Activated effector memory CD4-positive, alpha-beta T cell treated with anti-CD3 and anti-CD28 coated beads, Interleukin-2, amount 50 U/mL, for 16 hours (primary cell): ENCODE data around the gene SHANK1.

Source experiments
- DNase-seq: peaks from one replicate; pipeline ENCODE4 v3.0.0-alpha.2; 2020

SHANK1 gene

DNA sequence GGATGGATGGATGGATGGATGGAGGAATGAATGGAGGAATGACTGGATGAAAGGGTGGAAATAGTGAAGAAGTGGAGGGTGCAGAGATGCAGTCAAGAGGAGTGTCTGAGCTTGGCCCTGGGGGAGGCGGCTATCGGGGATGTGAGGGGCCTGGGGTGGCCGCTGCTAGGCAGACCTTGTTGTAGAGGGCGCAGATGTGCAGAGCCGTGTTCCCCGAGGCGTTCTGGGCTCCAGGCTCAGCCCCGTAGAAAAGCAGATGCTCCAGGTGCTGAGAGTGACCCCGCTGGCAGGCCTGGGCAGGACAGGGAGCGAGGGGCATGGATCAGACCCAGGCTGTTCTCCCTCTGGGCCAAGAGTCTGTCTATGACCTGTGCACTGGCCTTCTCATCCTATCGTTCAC, 8.4 kb downstream of the SHANK1 start:
- no peak for DNase-seq

DNA sequence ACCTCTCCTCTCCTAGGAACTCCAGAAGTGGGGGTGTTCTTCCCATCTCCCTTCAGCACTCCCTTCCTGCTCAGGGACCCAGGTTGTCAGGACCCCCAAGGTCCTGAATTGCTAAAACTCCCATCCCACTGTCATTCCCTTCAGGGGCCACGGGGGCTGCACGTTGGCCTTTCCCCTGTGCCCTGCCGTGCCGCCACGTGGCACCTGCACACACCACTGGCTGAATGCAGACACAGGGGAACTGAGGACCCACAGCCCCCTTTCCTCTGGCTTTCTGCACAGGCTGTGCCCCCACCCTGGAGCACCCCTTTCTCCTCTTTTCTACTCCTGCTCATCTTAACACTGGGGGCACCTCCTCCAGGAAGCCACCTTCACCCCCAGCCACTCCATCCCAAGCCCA, 9.0 kb downstream of the SHANK1 start:
- DNase-seq = no peak

DNA sequence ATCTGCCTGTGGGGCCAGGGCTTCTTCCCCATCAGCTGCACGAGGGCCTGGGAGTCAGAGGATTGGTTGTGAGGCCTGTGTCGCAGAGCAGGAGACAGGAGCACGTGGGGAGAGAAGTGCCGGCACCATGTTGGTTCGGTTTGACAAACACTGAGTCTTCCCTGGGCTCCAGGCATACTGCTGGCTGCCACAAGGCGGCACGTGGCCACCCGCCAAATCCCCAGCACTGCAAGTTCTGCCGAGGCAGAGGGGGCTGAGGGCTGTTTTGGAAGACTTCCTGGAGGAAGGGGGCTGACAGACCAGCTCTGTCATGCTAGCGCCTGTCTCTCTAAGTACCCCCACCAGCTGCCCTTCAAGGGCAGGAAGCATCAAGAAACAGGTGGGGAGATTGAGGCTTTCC, 9.5 kb downstream of the SHANK1 start:
- no peak for DNase-seq

DNA sequence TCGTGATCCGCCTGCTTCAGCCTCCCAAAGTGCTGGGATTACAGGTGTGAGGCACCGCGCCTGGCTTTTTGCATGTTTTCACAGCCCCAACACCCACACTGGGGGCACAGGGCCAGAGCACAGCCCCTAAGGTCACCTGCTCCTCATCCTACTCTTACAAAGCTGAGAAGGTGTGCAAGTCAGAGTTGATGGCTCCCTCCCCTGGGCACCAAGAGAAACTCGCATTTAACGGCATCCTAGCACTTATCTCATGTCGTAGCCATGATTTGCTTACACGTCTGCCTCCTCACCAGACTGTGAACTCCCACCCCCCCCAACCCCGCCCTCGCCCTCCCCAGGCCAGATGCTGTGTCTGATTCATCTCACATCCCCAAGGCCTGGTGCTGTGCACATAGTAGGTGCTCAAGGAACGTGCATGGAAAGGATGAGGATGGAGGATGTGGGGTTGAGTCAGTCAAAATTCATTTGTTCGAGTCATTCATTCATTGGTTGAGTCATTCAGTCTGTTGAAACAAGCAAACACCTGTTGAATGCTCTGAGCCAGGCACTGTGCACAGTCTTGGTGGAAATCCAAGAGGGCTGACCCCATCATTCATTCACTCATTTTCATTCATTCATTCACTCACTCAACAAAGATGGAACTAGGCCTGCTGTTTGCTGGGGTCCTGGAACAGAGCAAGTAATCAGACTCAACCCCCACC, 11.3 kb downstream of the SHANK1 start:
- no peak for DNase-seq

DNA sequence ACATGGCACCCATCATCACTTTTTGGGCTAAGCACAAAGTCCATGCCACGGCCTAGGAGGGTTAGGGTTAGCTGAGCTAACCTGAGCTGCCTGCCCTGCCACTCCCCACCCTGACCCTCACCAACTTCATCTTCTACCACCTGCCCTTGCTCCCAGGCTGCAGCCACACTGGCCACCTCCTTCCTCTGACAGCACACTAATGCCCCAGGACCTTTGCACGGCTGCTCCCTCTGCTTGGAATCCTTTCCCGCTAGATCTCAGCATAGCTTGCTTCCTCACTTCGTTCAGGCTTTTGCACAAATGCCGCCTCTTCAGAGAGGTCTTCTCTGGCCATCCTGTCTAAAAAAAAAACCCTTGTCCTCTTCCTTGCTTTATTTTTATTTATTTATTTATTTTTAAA, 13.2 kb downstream of the SHANK1 start:
- DNase-seq = no peak

DNA sequence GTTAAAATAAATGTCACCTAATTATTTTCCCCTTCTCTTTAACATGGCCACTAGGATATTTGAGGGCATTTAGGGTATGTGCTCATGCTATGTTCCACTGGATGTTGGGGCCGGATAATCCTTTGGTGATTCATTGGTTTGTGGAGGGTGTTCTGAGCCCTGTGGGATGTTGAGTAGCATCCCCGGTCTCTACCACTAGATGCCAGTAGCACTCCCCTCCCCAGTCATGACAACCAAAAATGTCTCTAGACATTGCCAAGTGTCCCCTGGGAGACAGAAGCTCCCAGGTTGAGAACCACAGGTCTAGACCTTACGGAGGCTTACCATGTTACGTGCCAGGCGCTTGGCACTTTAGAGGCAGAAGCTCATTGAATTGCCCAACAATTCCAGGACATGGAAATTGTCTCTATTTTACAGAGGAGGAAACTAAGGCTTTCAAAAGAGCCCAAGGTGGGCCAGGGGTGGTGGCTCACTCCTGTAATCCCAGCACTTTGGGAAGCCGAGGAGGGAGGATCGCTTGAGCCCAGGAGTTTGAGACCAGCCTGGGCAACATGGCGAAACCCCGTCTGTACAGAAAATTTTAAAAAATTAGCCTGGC, 14.1 kb downstream of the SHANK1 start:
- DNase-seq = no peak

DNA sequence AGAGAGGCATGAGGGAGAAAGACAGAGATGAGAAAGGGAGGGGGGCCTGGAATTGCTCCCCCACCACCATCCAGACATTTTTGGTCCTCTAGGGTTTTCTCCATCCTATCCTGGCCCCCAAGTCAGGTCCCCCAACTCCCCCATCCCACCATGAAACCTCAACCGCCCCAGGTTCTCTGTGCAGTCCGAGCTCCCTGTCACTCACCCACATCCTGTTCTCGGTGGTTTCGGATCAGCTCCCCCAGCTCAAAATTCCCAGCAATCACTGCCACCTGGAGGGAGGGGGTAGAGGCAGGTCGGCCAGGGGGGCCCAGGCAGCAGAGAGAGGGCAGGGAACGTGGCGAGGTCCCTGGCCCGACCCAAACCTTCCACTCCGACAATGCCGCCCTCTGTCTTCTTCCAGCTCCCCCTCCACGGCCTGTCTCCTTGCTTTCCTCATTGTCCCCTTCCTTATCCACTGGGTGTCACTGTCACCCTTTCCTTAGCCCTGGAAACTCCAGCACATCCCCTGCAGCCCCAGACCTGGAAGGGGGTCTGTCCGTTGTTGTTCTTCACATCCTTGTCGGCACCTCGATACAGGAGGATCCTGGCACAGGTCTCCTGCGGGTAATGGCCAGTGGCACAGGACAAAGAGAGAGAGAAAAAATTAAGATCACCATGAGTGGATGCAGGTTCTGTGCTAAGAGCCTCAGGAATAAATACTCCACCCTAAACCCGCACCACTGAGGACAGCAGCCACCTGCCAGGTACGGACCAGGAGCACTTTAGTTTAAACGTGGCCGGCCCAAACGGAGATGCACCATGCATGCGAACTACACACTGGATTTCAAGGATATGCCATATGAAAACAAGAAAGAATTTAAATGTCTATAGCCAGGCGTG, 15.4 kb downstream of the SHANK1 start:
- DNase-seq = no peak

DNA sequence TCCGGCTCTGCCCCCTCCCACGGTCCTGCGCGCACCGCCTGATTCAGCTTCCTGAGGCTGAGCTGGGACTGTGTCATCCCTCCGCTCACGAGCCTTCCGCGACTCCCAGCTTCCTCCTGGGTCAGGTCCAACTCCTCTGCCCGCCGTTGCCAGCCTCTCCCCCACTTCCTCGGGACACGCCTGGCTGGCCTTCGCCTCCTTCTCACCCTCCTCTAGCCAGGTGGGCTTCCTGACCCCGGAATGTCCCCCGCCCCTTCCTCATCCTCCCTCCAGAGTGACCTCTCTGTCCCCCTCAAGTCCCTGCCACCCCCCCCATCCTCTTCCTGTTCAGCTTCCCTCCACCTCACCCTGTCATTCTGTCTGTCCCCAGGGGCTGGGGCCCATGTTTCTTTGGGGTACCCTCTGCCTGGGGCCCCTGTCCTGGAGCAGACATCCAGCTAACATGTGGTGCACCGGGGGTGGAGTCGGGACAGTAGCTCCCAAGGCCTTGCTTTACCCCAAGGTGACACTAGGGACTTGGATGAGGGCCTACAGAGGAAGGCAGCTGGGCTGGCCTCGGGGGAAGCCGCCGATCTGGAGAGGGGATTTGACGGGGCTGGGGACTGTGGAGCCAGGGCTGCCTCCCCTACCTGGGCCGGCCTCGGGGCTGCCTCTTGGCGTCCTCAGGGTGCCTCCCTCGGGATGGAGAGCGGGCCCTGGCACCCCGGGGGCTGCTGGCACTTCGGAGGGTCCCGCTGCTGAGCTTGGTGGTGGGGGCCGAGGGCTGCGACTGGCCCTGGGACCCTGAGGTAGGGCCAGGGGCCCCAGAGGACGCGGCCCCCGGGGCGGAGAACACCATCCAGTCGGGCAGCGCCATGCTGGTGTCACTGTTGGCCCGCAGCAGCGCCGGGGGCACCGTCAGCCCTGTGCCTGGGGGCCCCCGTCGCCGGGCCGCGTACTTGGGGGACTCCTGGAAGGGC, 16.5 kb downstream of the SHANK1 start:
- no peak for DNase-seq

DNA sequence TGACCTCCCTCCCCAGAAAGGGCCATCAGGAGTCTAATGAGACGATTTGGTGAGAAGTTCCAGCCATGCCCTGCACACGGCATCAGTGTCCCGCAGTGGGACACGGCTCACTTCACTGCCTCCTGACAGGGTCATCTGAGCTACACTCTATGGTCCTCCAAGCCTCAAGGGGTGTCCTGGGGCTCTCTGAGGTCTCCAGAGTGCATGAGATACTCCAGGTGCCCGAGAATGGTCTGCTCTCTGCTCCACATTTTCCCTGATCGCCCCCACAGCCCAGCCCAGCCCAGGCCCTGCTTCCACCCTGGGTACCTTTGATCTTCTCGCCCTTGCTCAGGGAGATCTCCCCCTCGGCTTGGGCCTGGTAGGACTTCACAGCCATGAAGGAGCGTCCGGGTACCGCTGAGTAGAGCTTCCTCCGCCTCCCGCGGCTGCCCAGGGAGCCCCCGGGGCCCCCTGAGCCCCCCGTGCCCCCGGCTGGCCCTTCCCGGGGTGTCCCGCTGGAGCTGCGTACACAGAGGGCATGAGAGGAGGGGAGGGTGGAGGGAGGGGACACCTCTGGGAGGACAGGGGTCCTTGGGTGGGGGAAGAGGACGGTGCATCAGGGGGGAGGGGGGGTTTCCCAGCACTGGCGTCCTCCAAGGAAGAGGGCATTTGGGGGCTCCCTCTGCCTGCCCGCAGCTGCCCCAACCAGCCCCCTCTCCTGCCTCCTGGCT, 17.3 kb downstream of the SHANK1 start:
- no peak for DNase-seq

DNA sequence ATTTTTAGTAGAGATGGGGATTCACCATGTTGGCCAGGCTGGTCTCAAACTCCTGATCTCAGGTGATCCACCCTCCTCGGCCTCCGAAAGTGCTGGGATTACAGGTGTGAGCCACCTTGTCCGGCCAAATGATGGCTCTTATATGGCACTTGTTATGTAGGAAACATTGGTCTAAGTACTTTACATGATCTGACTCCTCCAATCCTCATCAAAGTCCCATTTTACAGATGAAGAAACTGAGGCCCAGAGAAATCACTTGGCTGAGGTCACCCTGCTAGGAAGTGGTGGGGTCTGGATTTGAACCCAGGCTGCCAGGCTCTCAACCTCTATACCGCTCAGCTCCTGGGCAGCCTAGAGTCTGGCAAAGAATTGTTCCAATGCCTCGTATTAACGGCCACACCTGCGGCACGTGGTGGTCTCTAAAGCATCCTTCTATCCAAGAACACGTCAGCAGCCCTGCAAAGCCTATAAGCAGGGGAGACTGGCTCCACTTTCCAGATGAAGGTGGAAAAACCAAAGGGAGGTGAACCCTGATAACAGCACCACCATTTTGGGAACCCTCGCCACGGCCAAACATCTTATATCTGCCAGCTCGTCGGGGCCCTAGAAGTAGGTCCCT, 18.1 kb downstream of the SHANK1 start:
- DNase-seq = no peak

DNA sequence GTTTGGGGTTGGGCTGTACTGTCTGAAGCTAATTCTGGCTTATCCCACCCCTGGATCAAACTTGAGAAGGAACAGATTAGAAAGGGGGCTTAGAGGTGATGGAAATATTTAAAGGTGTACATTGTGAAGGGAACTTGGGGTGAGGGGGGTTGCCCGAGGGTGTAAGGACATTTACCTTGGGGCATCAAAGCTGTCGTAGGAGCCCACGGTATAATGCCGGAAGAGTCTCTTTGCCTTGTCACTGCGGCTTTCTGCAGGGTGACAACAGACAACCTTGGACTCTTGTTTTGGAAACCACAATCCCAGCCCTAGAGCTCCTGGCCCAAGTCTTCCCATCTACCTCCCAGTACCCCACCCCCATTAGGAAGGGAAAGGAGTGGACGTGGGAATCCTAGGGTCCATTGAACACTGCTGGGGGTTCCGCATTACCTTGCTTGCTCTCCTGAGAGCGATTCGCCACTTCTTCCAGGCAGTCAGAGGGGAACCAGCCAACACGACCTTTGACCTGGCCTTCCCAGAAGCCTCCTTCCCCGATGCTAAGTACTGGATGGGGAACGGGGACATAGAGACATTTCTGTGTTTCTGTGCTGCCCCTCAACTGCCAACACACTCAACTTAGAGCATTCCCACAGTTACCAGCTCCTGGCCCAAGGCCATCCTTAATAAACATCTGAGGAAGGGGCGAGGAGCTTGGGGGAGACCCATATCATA, 22.0 kb downstream of the SHANK1 start:
- no peak for DNase-seq

DNA sequence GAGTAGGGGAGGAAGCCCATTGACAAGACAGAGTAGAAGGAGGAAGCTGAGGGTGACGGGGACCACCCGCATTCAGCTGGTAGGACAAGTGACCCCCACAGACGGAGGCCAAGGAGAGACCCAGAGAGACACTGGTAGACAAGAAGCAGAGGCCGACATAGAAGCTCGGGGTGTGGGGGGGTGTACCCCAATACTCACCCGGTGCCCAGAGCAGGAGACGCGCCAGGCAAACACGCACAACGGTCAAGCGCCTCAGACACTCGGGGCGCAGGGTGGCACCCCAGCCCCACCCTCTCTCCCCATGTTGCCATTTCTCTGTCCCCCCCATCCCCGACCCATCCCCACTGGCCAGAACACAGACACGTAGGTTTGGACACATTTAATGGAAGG, 23.5 kb downstream of the SHANK1 start:
- DNase-seq = no peak

DNA sequence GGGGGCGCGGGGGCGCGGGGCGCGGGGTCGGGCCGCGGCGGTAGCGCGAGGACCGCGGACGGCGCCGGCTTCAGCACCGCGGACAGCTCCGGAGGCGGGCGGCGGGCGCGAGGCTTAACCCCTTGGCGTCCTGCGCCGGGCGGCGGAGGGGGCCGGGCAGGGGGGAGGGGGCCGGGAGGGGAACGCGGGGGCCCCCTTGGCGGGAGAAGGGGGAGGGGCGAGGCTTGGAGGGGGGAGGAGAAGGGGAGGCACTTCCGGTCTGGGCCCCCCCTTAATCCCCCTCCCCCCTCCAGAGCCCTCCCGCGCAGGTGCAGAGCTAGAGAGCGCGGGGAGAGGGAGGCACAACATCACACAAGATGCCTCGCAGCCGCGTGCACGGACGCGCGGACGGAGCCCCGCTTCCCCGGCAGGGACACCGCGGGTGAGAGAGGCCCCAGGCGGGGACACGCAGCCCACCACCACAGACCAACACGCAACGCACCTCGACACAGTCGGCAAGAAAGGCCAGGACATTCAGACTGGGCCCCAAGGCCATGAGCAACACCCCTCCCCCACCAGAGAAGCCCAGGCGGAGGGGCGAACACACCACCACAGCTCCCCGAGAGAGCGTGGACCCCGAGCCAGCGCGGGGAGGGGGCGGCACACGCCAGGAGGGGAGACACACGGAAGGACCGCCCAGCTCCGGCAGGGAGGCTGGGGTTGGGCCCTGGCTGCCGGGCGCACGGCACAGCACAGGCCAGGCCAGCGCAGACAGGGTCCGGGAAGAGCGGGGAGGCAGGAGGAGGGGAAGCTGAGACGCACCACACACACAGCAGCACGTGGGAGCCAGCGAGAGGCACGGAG, 24.1 kb downstream of the SHANK1 start:
- DNase-seq = no peak

DNA sequence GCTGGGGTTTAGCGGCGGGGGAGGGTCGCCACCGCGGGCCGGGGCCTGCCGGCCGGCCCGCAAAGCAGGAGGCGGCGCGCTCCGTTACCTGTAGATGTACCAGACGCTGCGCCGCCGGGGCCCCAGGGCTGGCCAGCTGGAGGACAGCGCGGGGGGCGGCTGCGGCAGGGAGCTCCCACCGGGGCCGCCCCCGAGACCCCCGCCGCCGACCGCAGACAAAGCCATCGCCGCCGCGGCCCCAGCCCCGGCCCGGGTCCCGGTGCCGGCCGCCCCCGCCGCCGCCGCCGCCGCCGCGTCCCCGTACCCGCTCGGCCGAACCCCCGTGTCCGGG, 24.8 kb downstream of the SHANK1 start:
- DNase-seq = no peak

DNA sequence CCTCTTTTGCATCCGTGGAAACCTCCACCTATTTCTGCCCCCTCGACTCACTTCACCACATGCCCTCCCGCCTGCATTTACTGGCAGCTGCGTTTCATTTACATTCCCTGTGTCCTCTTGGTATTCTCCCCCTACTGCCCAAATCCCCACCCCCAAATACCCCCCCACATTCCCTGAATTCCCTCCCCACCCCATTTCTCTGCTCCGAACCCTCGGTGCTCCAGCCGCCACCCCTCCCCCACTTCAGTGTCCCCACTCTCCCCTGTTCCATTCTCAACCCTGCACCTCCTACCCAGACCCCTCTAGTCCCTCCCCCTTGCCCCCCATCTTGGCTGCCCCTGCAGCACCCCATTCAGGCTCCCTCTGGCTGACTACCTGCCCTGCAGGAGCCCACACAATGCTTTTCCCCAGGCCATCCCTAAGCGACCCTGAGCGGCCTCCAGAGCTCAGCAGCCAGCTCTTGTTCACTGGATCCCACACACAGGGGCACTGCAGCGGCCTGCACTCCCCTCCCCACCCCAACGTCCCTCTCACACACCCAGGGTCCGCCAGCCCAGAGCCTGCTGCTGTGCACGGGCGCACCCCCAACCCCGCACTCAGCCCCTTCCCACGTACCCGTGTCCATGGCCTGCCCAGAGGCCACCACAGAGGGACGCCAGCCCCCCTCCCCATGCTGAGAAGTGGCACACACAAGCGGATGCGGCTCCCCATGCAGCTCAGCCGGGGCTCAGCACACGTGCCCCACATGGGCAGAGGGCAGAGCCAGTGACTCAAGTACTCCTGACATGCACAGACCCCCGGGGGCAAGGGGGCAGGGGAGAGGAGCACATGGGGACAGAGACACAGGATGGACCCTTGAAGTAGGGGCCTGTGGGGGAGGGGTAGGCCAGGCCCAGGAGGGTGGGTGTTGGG, 26.3 kb downstream of the SHANK1 start:
- DNase-seq = no peak

DNA sequence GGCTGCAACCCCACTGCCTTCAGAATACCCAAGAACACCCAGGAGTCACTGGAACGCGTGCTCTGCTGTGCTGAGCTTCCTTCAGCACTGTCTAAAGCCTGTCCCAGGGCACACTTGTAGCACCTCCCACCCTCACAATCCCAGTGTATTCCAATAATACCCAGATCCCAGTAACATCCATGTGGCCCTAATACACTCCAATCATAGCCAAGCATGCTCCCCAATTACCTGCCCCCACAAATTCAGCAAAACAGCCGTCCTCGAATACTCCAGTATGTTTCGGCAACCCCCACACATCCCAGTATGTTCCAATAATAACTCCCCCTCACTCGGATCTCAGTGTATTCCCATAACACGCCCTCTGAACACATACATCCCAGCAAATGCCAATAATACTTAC, 29.2 kb downstream of the SHANK1 start:
- no peak for DNase-seq

DNA sequence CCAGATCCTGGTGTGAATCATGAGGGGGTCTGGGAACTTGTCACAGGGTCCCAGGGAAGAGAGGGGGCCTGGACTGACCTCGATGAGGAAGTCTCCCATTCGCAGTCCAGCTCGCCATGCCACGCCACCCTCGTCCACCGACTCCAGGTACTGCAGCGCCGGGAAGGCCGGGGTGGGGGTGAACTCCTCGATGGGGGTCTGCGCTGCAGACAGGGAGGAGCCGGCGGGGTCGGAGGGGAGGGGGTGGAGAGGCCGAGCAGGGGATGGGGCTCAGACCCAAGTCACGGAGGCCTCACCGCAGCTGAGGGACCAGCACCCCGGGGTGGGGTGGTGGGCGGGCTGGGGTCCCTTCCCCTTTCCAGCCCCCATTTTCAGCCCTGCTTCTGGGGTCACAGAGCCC, 30.8 kb downstream of the SHANK1 start:
- DNase-seq = no peak

DNA sequence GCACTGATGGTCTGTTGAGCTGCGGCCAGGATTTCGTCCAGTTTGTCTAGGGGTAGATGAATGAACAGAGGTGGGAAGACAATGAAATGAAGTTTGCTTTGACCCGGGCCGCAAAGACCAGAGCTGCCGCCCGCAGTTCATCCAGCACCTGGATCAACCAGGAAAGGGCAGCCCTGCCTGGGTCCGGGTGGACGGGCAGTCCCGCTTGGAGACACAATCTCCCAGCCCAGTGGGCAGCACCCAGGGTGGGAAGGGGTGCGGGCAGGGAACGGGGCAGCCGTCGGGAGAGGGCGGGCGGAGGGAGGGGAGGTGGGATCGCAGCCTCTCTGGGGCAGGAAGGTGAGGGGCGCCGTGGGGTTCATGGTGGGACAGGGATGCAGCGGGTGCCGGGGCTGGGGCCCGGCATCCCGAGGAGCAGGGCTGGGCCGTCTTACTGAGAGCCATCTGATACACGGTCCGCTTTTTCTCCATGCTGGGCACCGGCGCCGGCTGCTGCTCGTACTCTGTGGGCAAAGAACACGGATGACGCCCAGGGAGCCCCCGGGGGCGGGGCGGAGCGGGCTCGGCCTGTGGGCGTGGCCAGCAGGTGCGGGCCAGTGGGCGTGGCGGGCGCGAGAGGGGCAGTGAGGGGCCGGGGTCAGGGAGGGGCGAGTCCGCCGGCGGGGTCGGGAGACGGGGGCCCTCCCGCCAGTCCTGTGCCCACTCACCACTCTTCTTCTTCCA, 33.1 kb downstream of the SHANK1 start:
- DNase-seq = no peak
